GM12878 (cell line): ENCODE data around the gene RFXANK. TPM values are rescaled to one million over a fixed set of nuclear protein-coding genes. Genes with fewer than 3 reads are reported as not detected.

ENCODE experiments used
- ASH2L ChIP-seq: fragments of 300-600, 200-600 bp; sonication (generic); IDR thresholded peaks from 2 replicates; pipeline ENCODE4 v1.6.1; 2017; ENCODE audit warnings: low read depth, mild to moderate bottlenecking, borderline replicate concordance
- ATF7 ChIP-seq: fragments of 450-650 bp; IDR thresholded peaks from 2 replicates; pipeline ENCODE4 v1.6.1; 2016; ENCODE audit warnings: low read depth, mild to moderate bottlenecking
- CTCF ChIP-seq, 3 experiments: IDR thresholded peaks in 2 of 3; conservative IDR thresholded peaks in 1 of 3; 2 replicates each; pipeline ENCODE4 v1.5.1; 2011; ENCODE audit warnings: low read depth in 3 of 3, low read length in 3 of 3, mild to moderate bottlenecking in 3 of 3, control low read depth in 2 of 3, moderate library complexity in 2 of 3, inconsistent platforms in 1 of 3, mixed read lengths in 1 of 3; ENCODE audit not compliant: control insufficient read depth in 2 of 3, insufficient read depth in 1 of 3; ENCODE audit errors: extremely low read depth in 1 of 3
- E2F8 ChIP-seq: fragments of 450-650 bp; IDR thresholded peaks from 2 replicates; pipeline ENCODE4 v1.6.1; 2018; ENCODE audit warnings: mild to moderate bottlenecking, low read depth, moderate library complexity; ENCODE audit not compliant: partially characterized antibody
- EP300 ChIP-seq, 2 experiments: fragments of 150-350 bp in 1 of 2; IDR thresholded peaks; 2 replicates each; pipeline ENCODE4 v1.6.1; 2011 to 2012; ENCODE audit warnings: low read depth in 2 of 2, low read length in 2 of 2, borderline replicate concordance in 1 of 2, improper control_type of control experiment in 1 of 2, inconsistent platforms in 1 of 2; ENCODE audit not compliant: control insufficient read depth in 1 of 2
- FOXK2 ChIP-seq: fragments of 450-650 bp; IDR thresholded peaks from 2 replicates; pipeline ENCODE4 v1.6.1; 2017; ENCODE audit warnings: mild to moderate bottlenecking, moderate library complexity
- MAX ChIP-seq: IDR thresholded peaks from 2 replicates; pipeline ENCODE4 v1.6.1; 2012; ENCODE audit warnings: low read depth, low read length, improper control_type of control experiment
- NFXL1 ChIP-seq: fragments of 450-650 bp; IDR thresholded peaks from 2 replicates; pipeline ENCODE4 v1.6.1; 2017; ENCODE audit warnings: antibody characterized with exemption, mild to moderate bottlenecking, borderline replicate concordance
- NR2C2 ChIP-seq: IDR thresholded peaks from 2 replicates; pipeline ENCODE4 v1.6.1; 2011; ENCODE audit warnings: borderline replicate concordance, low read depth; ENCODE audit not compliant: control insufficient read depth, insufficient read length
- REST ChIP-seq: IDR thresholded peaks from 2 replicates; pipeline ENCODE4 v1.6.1; 2012; ENCODE audit warnings: mild to moderate bottlenecking, low read depth, low read length
- SKIL ChIP-seq: fragments of 450-650 bp; IDR thresholded peaks from 2 replicates; pipeline ENCODE4 v1.6.1; 2017; ENCODE audit warnings: mild to moderate bottlenecking, low read depth, inconsistent platforms; ENCODE audit not compliant: poor library complexity, severe bottlenecking
- SMAD1 ChIP-seq: fragments of 450-650 bp; IDR thresholded peaks from 2 replicates; pipeline ENCODE4 v1.6.1; 2018; ENCODE audit warnings: mild to moderate bottlenecking, low read depth; ENCODE audit not compliant: partially characterized antibody
- STAT3 ChIP-seq: IDR thresholded peaks from 2 replicates; pipeline ENCODE4 v1.6.1; 2011; ENCODE audit warnings: low read depth, low read length, improper control_type of control experiment
- SUZ12 ChIP-seq: fragments of 200-600 bp; sonication (generic); IDR thresholded peaks from one replicate; pipeline ENCODE4 v1.6.1; 2018; ENCODE audit warnings: antibody characterized with exemption, mild to moderate bottlenecking; ENCODE audit not compliant: unreplicated experiment
- ZBED1 ChIP-seq: IDR thresholded peaks from 2 replicates; pipeline ENCODE4 v1.6.1; 2016; ENCODE audit warnings: borderline replicate concordance
- ZZZ3 ChIP-seq: IDR thresholded peaks from 2 replicates; pipeline ENCODE4 v1.6.1; 2011; ENCODE audit warnings: low read depth; ENCODE audit not compliant: control insufficient read depth, insufficient read length
- polyA plus RNA-seq, 11 experiments: library from polyadenylated mRNA; depleted of rRNA in 4 of 11; unstranded in 6 of 11; stranded (reverse) in 5 of 11; fragments of >200 nt; fragmentation: Nextera tagmentation in 4 of 11; fragmentation: Illumina TruSeq in 1 of 11; extraction: Ambion mirVana in 4 of 11; extraction: Trizol in 1 of 11; gene quantifications; 1 replicate in 1 of 11; 2 replicates in 10 of 11; pipeline versions ENCODE4 v1.2.1 to v1.2.3, GENCODE V29; 2011 to 2016; ENCODE audit warnings: inconsistent platforms in 2 of 11, missing spikeins in 2 of 11, low read depth in 1 of 11
- total RNA-seq, 4 experiments: library from RNA; depleted of rRNA in 3 of 4; stranded (reverse); fragments of >200 nt in 3 of 4; fragmentation: Illumina TruSeq in 1 of 4; extraction: Trizol in 1 of 4; gene quantifications; 2 replicates each; pipeline versions ENCODE4 v1.2.1 to v1.2.3, GENCODE V29; 2013 to 2021

Gene RFXANK
- total and polyA plus RNA-seq, 10 of the 15 experiments (the other 5 are each of a cell fraction or from before 2014, with no cell fraction given): 70.8 to 125 (median 95.7) TPM

- no peak for TF ChIP-seq NFXL1
- TF ChIP-seq MAX: no peak
- no peak for TF ChIP-seq E2F8
- peak; percentile 89 to 98 (median 94) for TF ChIP-seq CTCF (IDR thresholded peaks at IDR 0.05 in 2 of 3, conservative IDR thresholded peaks at IDR 0.05 in 1 of 3; ENCODE audit: control insufficient read depth in 2 of 3, extremely low read depth in 1 of 3, insufficient read depth in 1 of 3, low read depth in 3 of 3, low read length in 3 of 3)
- TF ChIP-seq ATF7: no peak
- no peak for TF ChIP-seq EP300 (IDR thresholded peaks at IDR 0.05; ENCODE audit: borderline replicate concordance in 1 of 2, control insufficient read depth in 1 of 2, low read depth in 2 of 2, low read length in 2 of 2)
- no peak for TF ChIP-seq FOXK2
- no peak for TF ChIP-seq ZZZ3
- TF ChIP-seq SKIL: no peak
- no peak for TF ChIP-seq NR2C2
- TF ChIP-seq REST: no peak
- no peak for TF ChIP-seq ZBED1
- TF ChIP-seq ASH2L: no peak
- TF ChIP-seq STAT3: no peak
- no peak for TF ChIP-seq SMAD1
- no peak for TF ChIP-seq SUZ12
Observed at GRCh38 chr19:19145684-19146608, 46.1 kb upstream of the RFXANK start (continued).
